Measurements from ENCODE around the gene LSM14B.
"Not testable (repeated sequence)": the region's sequence is repeated elsewhere in the genome, so short reads cannot be mapped to it uniquely, and the experiment has no call there.

LSM14B gene

GRCh38 chr20:62114894-62115293 lies 7.4 kb upstream of the LSM14B start:
- DNase-seq (ENCODE audit: low spot score) = no peak

- DNase-seq (ENCODE audit: low spot score) = not testable (repeated sequence)
These were observed 6.4 kb upstream of the LSM14B start for GRCh38 chr20:62115800-62116407.

- DNase-seq (ENCODE audit: low spot score) = no peak
These were observed 5.5 kb upstream of the LSM14B start for GRCh38 chr20:62116558-62117361.

GRCh38 chr20:62117362-62117646 lies 5.0 kb upstream of the LSM14B start:
- no peak for DNase-seq (ENCODE audit: low spot score)

- DNase-seq (ENCODE audit: low spot score) = no peak
These were observed 4.6 kb upstream of the LSM14B start for GRCh38 chr20:62117658-62118057.

GRCh38 chr20:62118113-62119043 lies 3.9 kb upstream of the LSM14B start:
- DNase-seq (ENCODE audit: low spot score) = no peak

GRCh38 chr20:62119115-62119514 lies 3.2 kb upstream of the LSM14B start:
- no peak for DNase-seq (ENCODE audit: low spot score)

GRCh38 chr20:62119591-62120364 lies 2.5 kb upstream of the LSM14B start:
- DNase-seq (ENCODE audit: low spot score) = no peak

GRCh38 chr20:62120365-62120762 lies 1.9 kb upstream of the LSM14B start:
- DNase-seq (ENCODE audit: low spot score) = no peak

- no peak for DNase-seq (ENCODE audit: low spot score)
These were observed 1.1 kb upstream of the LSM14B start for GRCh38 chr20:62120990-62121775.

- DNase-seq (ENCODE audit: low spot score) = peak; percentile 80
These were observed 577 bp downstream of the LSM14B start for GRCh38 chr20:62122654-62123449.

- no peak for DNase-seq (ENCODE audit: low spot score)
These were observed 1.3 kb downstream of the LSM14B start for GRCh38 chr20:62123450-62124118.

- no peak for DNase-seq (ENCODE audit: low spot score)
These were observed 3.9 kb downstream of the LSM14B start for GRCh38 chr20:62126141-62126540.

GRCh38 chr20:62127799-62128198 lies 5.5 kb downstream of the LSM14B start:
- no peak for DNase-seq (ENCODE audit: low spot score)

- DNase-seq (ENCODE audit: low spot score) = no peak
These were observed 6.2 kb downstream of the LSM14B start for GRCh38 chr20:62128502-62128901.

GRCh38 chr20:62129731-62130531 lies 7.7 kb downstream of the LSM14B start:
- DNase-seq (ENCODE audit: low spot score) = no peak

- no peak for DNase-seq (ENCODE audit: low spot score)
These were observed 9.5 kb downstream of the LSM14B start for GRCh38 chr20:62131560-62132320.

- no peak for DNase-seq (ENCODE audit: low spot score)
These were observed 10.1 kb downstream of the LSM14B start for GRCh38 chr20:62132421-62132820.

Measured in HuH-7.5 (cell line).